ENCODE measurements around the gene F13A1. TPM values are rescaled to one million over a fixed set of nuclear protein-coding genes. Genes with fewer than 3 reads are reported as not detected.

Gene F13A1
- total RNA-seq, 2 donors from 2014 or later = 15.3 to 49.4 TPM

GRCh38 chr6:6246544-6246943 lies 73.9 kb downstream of the F13A1 start:
- Histone ChIP-seq H3K27ac (no peak overlapping the region), H3K4me3 (no peak overlapping the region), H3K9me3 (no peaks in the 10 kb centered on the region), H3K4me1 (peaks cover 3% of the 10 kb centered on the region), H3K27me3 (no peaks in the 10 kb centered on the region), H3K9ac (ENCODE audit: low read depth in 2 of 2, low read length in 2 of 2) (no peak overlapping the region), H3K36me3 (no peaks in the 10 kb centered on the region)
- TF ChIP-seq CTCF (IDR thresholded peaks at IDR 0.05) = no peak
- DNase-seq = no peak
- intact Hi-C loops (cut with DNase I) = no loop called here

DNA sequence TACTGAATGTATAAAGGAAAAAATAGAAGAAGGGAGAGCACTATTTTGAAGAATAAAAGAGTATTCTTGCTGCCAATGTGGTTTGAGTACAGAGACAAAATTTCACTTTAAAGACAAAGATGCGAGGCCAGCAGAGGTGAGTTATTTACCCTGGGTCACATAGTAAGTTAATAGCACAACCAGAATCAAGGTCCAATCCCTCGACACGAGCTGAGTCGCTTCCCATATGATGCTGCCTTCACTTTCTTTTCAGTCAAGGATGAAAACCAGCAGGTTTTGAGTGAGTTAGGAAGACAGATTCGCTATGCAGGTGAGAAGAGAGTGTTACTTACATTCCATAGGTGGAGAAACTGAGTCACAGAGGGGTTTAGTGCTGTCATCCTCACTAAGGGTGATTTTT lies 75.8 kb downstream of the F13A1 start:
- no peak overlapping the region for H3K4me3 ChIP-seq
- no peak for TF ChIP-seq CTCF (IDR thresholded peaks at IDR 0.05)
- peaks cover 3% of the 10 kb centered on the region for H3K4me1 ChIP-seq
- no peak overlapping the region for H3K9ac ChIP-seq (ENCODE audit: low read depth in 2 of 2, low read length in 2 of 2)
- no peaks in the 10 kb centered on the region for H3K9me3 ChIP-seq
- H3K27ac ChIP-seq = peak overlapping the region; percentile 42
- no peak for DNase-seq
- intact Hi-C loops (cut with DNase I) = no loop called here
- no peaks in the 10 kb centered on the region for H3K36me3 ChIP-seq
- H3K27me3 ChIP-seq = no peaks in the 10 kb centered on the region

- no peaks in the 10 kb centered on the region for H3K36me3 ChIP-seq
Measured at GRCh38 chr6:6243846-6244245, 76.6 kb downstream of the F13A1 start.

DNA sequence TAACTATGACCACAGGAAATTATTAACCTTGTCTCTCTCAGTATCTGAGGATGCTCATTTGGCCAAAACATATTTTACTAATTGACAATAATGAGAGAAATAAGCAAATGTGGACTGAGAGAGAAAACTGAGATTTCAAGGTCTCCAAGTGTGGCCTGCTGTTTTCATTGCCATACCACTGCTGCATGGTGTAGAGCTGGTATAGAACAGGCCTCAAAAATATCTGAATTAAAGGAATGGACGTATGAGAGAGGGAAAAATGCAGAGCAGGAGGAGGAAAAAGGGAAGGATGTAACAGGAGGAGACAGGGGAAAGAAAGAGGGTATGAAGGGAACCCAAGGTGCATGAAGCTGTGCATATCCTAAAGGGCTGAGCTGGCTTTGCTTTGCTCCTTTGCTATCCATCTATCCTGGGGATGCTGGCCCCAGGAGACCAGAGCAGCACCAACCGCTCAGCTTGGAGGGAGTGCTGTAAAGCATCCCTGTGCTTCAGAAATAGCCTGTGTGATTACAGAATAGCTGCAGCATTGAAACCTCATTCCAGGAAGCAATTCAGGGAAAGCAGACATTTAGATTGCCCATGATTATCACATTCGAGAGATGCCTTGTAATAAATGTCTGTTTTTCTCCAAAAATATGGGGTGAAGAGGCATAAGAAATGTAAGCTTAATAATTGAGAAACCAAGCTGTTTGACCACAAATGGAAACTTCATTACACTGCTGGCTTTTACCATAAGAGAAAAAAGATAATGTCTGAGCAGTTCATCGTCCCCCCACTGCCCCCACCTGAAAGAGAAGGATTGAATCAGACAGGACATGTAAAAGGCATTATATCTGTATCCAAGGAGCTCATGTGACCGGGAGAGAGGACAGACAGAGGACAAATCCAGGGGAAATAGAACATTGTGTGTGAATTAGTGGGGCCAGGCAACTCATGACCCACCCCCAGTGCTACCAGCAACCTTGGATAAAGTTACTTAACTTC lies 80.6 kb downstream of the F13A1 start:
- no peak overlapping the region for H3K9ac ChIP-seq (ENCODE audit: low read depth in 2 of 2, low read length in 2 of 2)
- intact Hi-C loops (cut with DNase I) = no loop called here
- H3K4me3 ChIP-seq = no peak overlapping the region
- peaks cover 3% of the 10 kb centered on the region for H3K4me1 ChIP-seq
- H3K27ac ChIP-seq = no peak overlapping the region
- H3K36me3 ChIP-seq = no peaks in the 10 kb centered on the region
- H3K9me3 ChIP-seq = no peaks in the 10 kb centered on the region
- H3K27me3 ChIP-seq = no peaks in the 10 kb centered on the region
- no peak for TF ChIP-seq CTCF (IDR thresholded peaks at IDR 0.05)
- no peak for DNase-seq

More at GRCh38 chr6:6243846-6244245, 76.6 kb downstream of the F13A1 start:
- DNase-seq = peak; percentile 56
- Histone ChIP-seq H3K27me3 (no peaks in the 10 kb centered on the region), H3K27ac (peak overlapping the region; percentile 42), H3K9ac (ENCODE audit: low read depth in 2 of 2, low read length in 2 of 2) (no peak overlapping the region), H3K4me1 (peaks cover 3% of the 10 kb centered on the region), H3K4me3 (no peak overlapping the region), H3K9me3 (no peaks in the 10 kb centered on the region)
- intact Hi-C loops (cut with DNase I) = no loop called here
- TF ChIP-seq CTCF (IDR thresholded peaks at IDR 0.05) = no peak

- no peak for DNase-seq
- H3K27ac ChIP-seq = no peak overlapping the region
- intact Hi-C loops (cut with DNase I) = no loop called here
- no peak overlapping the region for H3K9ac ChIP-seq (ENCODE audit: low read depth in 2 of 2, low read length in 2 of 2)
- no peak overlapping the region for H3K4me3 ChIP-seq
- no peaks in the 10 kb centered on the region for H3K4me1 ChIP-seq
- H3K36me3 ChIP-seq = no peaks in the 10 kb centered on the region
- H3K27me3 ChIP-seq = no peaks in the 10 kb centered on the region
- TF ChIP-seq CTCF (IDR thresholded peaks at IDR 0.05) = no peak
- no peaks in the 10 kb centered on the region for H3K9me3 ChIP-seq
Measured at GRCh38 chr6:6236730-6237469, 83.6 kb downstream of the F13A1 start.
